ENCODE data around the gene ZIM2.

ZIM2 gene

DNA sequence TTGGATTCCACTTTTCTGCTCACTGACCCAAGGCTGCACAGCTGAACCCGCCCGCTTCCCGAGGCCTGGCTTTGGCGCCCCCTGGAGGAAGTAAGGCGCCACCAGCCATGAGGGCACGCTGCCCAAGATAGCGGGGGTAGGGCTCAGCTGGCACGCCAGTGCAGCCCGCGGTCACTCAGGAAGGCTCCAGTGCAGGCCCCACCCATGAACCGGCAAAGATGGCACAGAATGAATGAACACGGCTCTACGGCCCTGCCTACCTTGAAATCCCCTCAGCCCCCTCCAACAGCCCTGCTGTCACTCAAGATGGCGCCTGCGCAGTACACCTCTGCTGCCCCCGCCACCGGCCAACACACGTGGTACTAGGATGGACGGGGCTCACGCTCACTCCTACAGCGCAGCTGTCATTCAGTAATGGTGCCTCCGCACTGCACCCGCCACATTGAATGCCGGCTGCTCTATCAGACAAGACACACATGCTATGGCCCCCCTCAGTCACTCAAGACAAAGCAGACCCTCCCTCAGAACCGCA lies 3.0 kb downstream of the ZIM2 start:
- Histone ChIP-seq H3K4me3 (replicated peaks; ENCODE audit: insufficient read depth, low read length) (peak overlapping the region; percentile 46), H3K27me3 (ENCODE audit: insufficient read depth, poor library complexity, severe bottlenecking) (no peaks in the 10 kb centered on the region), H3K27ac (replicated peaks) (peak overlapping the region; percentile 83)
- no peak for TF ChIP-seq GABPA (IDR thresholded peaks at IDR 0.05; ENCODE audit: low read depth)
- TF ChIP-seq POLR2AphosphoS5 (IDR thresholded peaks at IDR 0.05; ENCODE audit: low read depth): 0 out of 2 replicates have a peak, but pooled peaks have one; percentile 28
- TF ChIP-seq, protein P1, sequence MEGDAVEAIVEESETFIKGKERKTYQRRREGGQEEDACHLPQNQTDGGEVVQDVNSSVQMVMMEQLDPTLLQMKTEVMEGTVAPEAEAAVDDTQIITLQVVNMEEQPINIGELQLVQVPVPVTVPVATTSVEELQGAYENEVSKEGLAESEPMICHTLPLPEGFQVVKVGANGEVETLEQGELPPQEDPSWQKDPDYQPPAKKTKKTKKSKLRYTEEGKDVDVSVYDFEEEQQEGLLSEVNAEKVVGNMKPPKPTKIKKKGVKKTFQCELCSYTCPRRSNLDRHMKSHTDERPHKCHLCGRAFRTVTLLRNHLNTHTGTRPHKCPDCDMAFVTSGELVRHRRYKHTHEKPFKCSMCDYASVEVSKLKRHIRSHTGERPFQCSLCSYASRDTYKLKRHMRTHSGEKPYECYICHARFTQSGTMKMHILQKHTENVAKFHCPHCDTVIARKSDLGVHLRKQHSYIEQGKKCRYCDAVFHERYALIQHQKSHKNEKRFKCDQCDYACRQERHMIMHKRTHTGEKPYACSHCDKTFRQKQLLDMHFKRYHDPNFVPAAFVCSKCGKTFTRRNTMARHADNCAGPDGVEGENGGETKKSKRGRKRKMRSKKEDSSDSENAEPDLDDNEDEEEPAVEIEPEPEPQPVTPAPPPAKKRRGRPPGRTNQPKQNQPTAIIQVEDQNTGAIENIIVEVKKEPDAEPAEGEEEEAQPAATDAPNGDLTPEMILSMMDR (IDR thresholded peaks at IDR 0.05; ENCODE audit: insufficient read depth, low read length): peak; percentile 8
- DNase-seq (ENCODE audit: low read depth in 1 of 2, low spot score in 1 of 2): peak; percentile 65 to 85

DNA sequence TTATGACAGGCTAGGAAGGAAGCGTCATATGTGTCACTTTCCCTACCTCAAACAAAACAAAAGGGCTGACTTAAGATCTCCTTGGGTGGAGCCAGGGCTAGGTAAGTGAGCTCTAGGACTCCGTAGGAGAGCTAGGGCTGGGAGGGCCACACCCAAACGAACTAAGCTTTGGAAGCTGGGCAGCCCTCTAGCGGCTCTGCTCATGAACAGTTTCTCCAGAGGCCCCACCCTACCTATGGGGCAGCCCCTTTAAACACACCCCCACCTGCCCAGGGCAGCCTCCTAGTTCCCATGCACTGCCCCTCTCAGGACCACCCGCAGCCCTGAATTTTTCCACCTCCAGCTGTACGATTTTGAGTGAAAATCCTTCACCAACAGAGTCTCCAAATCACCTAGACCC lies 3.5 kb downstream of the ZIM2 start:
- Histone ChIP-seq H3K27ac (replicated peaks) (peak overlapping the region; percentile 83), H3K27me3 (ENCODE audit: insufficient read depth, poor library complexity, severe bottlenecking) (no peaks in the 10 kb centered on the region), H3K4me3 (replicated peaks; ENCODE audit: insufficient read depth, low read length) (peak overlapping the region; percentile 46)
- TF ChIP-seq GABPA (IDR thresholded peaks at IDR 0.05; ENCODE audit: low read depth) (no peak), POLR2AphosphoS5 (IDR thresholded peaks at IDR 0.05; ENCODE audit: low read depth) (no peak), SPI1 (IDR thresholded peaks at IDR 0.05; ENCODE audit: borderline replicate concordance, low read depth) (no peak)
- TF ChIP-seq, protein P2, sequence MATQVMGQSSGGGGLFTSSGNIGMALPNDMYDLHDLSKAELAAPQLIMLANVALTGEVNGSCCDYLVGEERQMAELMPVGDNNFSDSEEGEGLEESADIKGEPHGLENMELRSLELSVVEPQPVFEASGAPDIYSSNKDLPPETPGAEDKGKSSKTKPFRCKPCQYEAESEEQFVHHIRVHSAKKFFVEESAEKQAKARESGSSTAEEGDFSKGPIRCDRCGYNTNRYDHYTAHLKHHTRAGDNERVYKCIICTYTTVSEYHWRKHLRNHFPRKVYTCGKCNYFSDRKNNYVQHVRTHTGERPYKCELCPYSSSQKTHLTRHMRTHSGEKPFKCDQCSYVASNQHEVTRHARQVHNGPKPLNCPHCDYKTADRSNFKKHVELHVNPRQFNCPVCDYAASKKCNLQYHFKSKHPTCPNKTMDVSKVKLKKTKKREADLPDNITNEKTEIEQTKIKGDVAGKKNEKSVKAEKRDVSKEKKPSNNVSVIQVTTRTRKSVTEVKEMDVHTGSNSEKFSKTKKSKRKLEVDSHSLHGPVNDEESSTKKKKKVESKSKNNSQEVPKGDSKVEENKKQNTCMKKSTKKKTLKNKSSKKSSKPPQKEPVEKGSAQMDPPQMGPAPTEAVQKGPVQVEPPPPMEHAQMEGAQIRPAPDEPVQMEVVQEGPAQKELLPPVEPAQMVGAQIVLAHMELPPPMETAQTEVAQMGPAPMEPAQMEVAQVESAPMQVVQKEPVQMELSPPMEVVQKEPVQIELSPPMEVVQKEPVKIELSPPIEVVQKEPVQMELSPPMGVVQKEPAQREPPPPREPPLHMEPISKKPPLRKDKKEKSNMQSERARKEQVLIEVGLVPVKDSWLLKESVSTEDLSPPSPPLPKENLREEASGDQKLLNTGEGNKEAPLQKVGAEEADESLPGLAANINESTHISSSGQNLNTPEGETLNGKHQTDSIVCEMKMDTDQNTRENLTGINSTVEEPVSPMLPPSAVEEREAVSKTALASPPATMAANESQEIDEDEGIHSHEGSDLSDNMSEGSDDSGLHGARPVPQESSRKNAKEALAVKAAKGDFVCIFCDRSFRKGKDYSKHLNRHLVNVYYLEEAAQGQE (IDR thresholded peaks at IDR 0.05; ENCODE audit: insufficient replicate concordance, low read depth): no peak
- TF ChIP-seq, protein P1 (IDR thresholded peaks at IDR 0.05; ENCODE audit: insufficient read depth, low read length): no peak
- peak; percentile 6 to 25 for DNase-seq (ENCODE audit: low read depth in 1 of 2, low spot score in 1 of 2)

DNA sequence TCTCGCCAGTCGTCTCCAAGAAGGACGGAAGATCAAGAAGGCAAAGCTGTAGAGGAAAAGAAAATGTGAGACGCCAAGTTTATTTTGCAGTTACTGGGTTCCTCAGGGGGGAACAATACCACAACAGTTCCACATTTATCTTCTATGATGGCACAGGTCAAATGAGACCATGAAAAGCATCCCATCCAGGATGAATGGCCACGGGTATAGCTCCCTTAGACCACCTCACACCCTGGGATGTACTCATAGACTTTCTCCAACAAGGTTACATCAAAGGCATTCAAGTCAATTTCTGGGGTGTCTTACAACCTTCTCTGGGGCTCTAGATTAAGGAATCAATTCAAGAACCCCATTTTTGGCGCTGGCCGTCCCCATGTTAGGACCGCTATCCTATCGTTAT lies 4.5 kb downstream of the ZIM2 start:
- no peak overlapping the region for H3K4me3 ChIP-seq (replicated peaks; ENCODE audit: insufficient read depth, low read length)
- DNase-seq (ENCODE audit: low read depth in 1 of 2, low spot score in 1 of 2): no peak
- no peak for TF ChIP-seq SPI1 (IDR thresholded peaks at IDR 0.05; ENCODE audit: borderline replicate concordance, low read depth)
- TF ChIP-seq GABPA (IDR thresholded peaks at IDR 0.05; ENCODE audit: low read depth): no peak
- TF ChIP-seq, protein P1 (IDR thresholded peaks at IDR 0.05; ENCODE audit: insufficient read depth, low read length): no peak
- TF ChIP-seq, protein P2 (IDR thresholded peaks at IDR 0.05; ENCODE audit: insufficient replicate concordance, low read depth): no peak
- no peak for TF ChIP-seq POLR2AphosphoS5 (IDR thresholded peaks at IDR 0.05; ENCODE audit: low read depth)
- H3K27ac ChIP-seq (replicated peaks): no peak overlapping the region
- no peaks in the 10 kb centered on the region for H3K27me3 ChIP-seq (ENCODE audit: insufficient read depth, poor library complexity, severe bottlenecking)

DNA sequence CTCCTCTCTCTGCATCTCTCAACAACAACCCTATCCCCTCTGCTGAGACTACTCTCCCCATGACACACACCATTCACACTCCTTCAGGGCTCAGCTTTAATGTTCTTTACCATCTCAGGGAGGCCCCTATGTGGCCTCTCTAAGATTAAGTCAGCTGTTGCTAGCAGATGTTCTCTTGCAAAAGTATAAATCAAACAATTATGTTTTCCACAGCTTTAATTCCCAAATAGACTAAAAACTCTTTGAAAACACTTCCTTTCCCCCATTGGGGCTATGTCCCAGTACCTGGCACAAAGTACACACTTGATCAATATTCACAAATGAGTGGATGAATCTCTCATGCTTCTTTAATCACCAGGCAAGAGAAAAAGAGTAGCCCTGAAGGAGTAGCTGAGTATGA lies 5.1 kb downstream of the ZIM2 start:
- TF ChIP-seq SPI1 (IDR thresholded peaks at IDR 0.05; ENCODE audit: borderline replicate concordance, low read depth): no peak
- no peak for TF ChIP-seq POLR2AphosphoS5 (IDR thresholded peaks at IDR 0.05; ENCODE audit: low read depth)
- TF ChIP-seq GABPA (IDR thresholded peaks at IDR 0.05; ENCODE audit: low read depth): no peak
- TF ChIP-seq, protein P2 (IDR thresholded peaks at IDR 0.05; ENCODE audit: insufficient replicate concordance, low read depth): no peak
- TF ChIP-seq, protein P1 (IDR thresholded peaks at IDR 0.05; ENCODE audit: insufficient read depth, low read length): no peak
- no peaks in the 10 kb centered on the region for H3K27me3 ChIP-seq (ENCODE audit: insufficient read depth, poor library complexity, severe bottlenecking)
- DNase-seq (ENCODE audit: low read depth in 1 of 2, low spot score in 1 of 2): no peak
- no peak overlapping the region for H3K4me3 ChIP-seq (replicated peaks; ENCODE audit: insufficient read depth, low read length)
- H3K27ac ChIP-seq (replicated peaks): no peak overlapping the region

Data from HL-60 (cell line).